OCI-LY1 (cell line): Measurements from ENCODE around the gene MBNL1.

ENCODE experiments used
- H2AFZ ChIP-seq: fragments of 200-600 bp; sonication (generic), shearing (Covaris generic); 2 replicates; pipeline ENCODE4 v1.6.0; 2014; ENCODE audit warnings: antibody characterized with exemption, mild to moderate bottlenecking, low read length
- H3F3A ChIP-seq: fragments of 200-600 bp; sonication (generic), shearing (Covaris generic); 2 replicates; pipeline ENCODE4 v1.6.0; 2014; ENCODE audit warnings: mild to moderate bottlenecking, antibody characterized with exemption, low read length, moderate library complexity; ENCODE audit not compliant: insufficient read depth
- H3K27ac ChIP-seq: fragments of 200-600 bp; sonication (generic); 2 replicates; pipeline ENCODE4 v1.5.1; 2014; ENCODE audit warnings: low read length, mixed run types, mild to moderate bottlenecking, low read depth; ENCODE audit not compliant: poor library complexity, severe bottlenecking
- H3K27me3 ChIP-seq: fragments of 200-600 bp; sonication (generic); 2 replicates; pipeline ENCODE4 v1.6.0; 2014; ENCODE audit warnings: antibody characterized with exemption, mild to moderate bottlenecking, low read length, moderate library complexity; ENCODE audit not compliant: insufficient read depth
- H3K36me3 ChIP-seq: fragments of 200-600 bp; sonication (generic); 2 replicates; pipeline ENCODE4 v1.6.1; 2014; ENCODE audit warnings: mild to moderate bottlenecking, antibody characterized with exemption, low read length, moderate library complexity, mixed read lengths; ENCODE audit not compliant: insufficient read depth
- H3K4me1 ChIP-seq: fragments of 200-600 bp; sonication (generic); 2 replicates; pipeline ENCODE4 v1.5.1; 2014; ENCODE audit warnings: mild to moderate bottlenecking, low read length, moderate library complexity; ENCODE audit not compliant: insufficient read depth, severe bottlenecking
- H3K4me2 ChIP-seq: fragments of 200-600 bp; sonication (generic), shearing (Covaris generic); 2 replicates; pipeline ENCODE4 v1.6.1; 2014; ENCODE audit warnings: low read length
- H3K4me3 ChIP-seq: fragments of 200-600 bp; sonication (generic); 2 replicates; pipeline ENCODE4 v1.5.1; 2014; ENCODE audit warnings: low read length, low read depth, mild to moderate bottlenecking, mixed read lengths; ENCODE audit not compliant: poor library complexity, severe bottlenecking
- H3K79me2 ChIP-seq: fragments of 200-600 bp; shearing (Covaris generic); 2 replicates; pipeline ENCODE4 v1.6.1; 2016; ENCODE audit warnings: mixed run types, low read length, mixed read lengths; ENCODE audit not compliant: insufficient read depth
- H3K9ac ChIP-seq: fragments of 200-600 bp; sonication (generic), shearing (Covaris generic); 2 replicates; pipeline ENCODE4 v1.6.1; 2014; ENCODE audit warnings: mild to moderate bottlenecking, low read length, mixed read lengths
- H3K9me2 ChIP-seq: fragments of 200-600 bp; sonication (generic), shearing (Covaris generic); 2 replicates; pipeline ENCODE4 v1.6.1; 2014; ENCODE audit warnings: low read depth, mild to moderate bottlenecking, low read length, mixed read lengths
- H3K9me3 ChIP-seq: fragments of 200-600 bp; shearing (Covaris generic); 2 replicates; pipeline ENCODE4 v1.6.1; 2014; ENCODE audit warnings: low read length, mixed read lengths
- H4K20me1 ChIP-seq: fragments of 200-600 bp; sonication (generic), shearing (Covaris generic); 2 replicates; pipeline ENCODE4 v1.6.0; 2016; ENCODE audit warnings: mild to moderate bottlenecking, low read length; ENCODE audit not compliant: insufficient read depth
- CTCF ChIP-seq: fragments of 200-600 bp; sonication (generic), shearing (Covaris generic); IDR thresholded peaks from 2 replicates; pipeline ENCODE4 v1.5.1; 2017; ENCODE audit warnings: mild to moderate bottlenecking, antibody characterized with exemption, low read length, moderate library complexity, mixed read lengths
- EZH2 ChIP-seq: fragments of 200-600 bp; sonication (generic), shearing (Covaris generic); IDR thresholded peaks from 2 replicates; pipeline ENCODE4 v1.8.0; 2017; ENCODE audit warnings: borderline replicate concordance, mixed run types, mild to moderate bottlenecking, antibody characterized with exemption, low read length, moderate library complexity, mixed read lengths

Gene MBNL1

GRCh38 chr3:152266221-152266995 lies 2.3 kb upstream of the MBNL1 start:
- H3K27me3 ChIP-seq, result no peaks in the 10 kb centered on the region
- H3K4me3 ChIP-seq, result peak overlapping the region; percentile 88
- H3K9me2 ChIP-seq, result no peaks in the 10 kb centered on the region
- peaks cover 37% of the 10 kb centered on the region for H3K79me2 ChIP-seq
- H3K27ac ChIP-seq, result peak overlapping the region; percentile 96
- H3K9ac ChIP-seq, result peak overlapping the region; percentile 95
- TF ChIP-seq EZH2 (no peak), CTCF (no peak)
- no peaks in the 10 kb centered on the region for H3K9me3 ChIP-seq
- no peaks in the 10 kb centered on the region for H4K20me1 ChIP-seq
- H3K4me2 ChIP-seq, result peak overlapping the region; percentile 80
- no peak overlapping the region for H2AFZ ChIP-seq
- peaks cover 31% of the 10 kb centered on the region for H3K36me3 ChIP-seq
- peaks cover 55% of the 10 kb centered on the region for H3K4me1 ChIP-seq
- no peaks in the 10 kb centered on the region for H3F3A ChIP-seq

GRCh38 chr3:152267831-152268554 lies 736 bp upstream of the MBNL1 start:
- Histone ChIP-seq H4K20me1 (no peaks in the 10 kb centered on the region), H3K27ac (peak overlapping the region; percentile 96), H3K36me3 (peaks cover 29% of the 10 kb centered on the region), H3K9me2 (no peaks in the 10 kb centered on the region), H3K79me2 (peaks cover 53% of the 10 kb centered on the region), H3K4me1 (peaks cover 70% of the 10 kb centered on the region), H3K9ac (peak overlapping the region; percentile 95), H3F3A (no peaks in the 10 kb centered on the region), H3K4me2 (peak overlapping the region; percentile 80), H3K4me3 (peak overlapping the region; percentile 88), H3K27me3 (no peaks in the 10 kb centered on the region), H2AFZ (no peak overlapping the region), H3K9me3 (no peaks in the 10 kb centered on the region)
- no peak for TF ChIP-seq EZH2
- TF ChIP-seq CTCF, result no peak

GRCh38 chr3:152269056-152269830 lies 514 bp downstream of the MBNL1 start:
- H3K27me3 ChIP-seq, result no peaks in the 10 kb centered on the region
- H3K9ac ChIP-seq, result peak overlapping the region; percentile 95
- no peaks in the 10 kb centered on the region for H3K9me2 ChIP-seq
- no peak overlapping the region for H2AFZ ChIP-seq
- H3F3A ChIP-seq, result no peaks in the 10 kb centered on the region
- TF ChIP-seq EZH2 (no peak), CTCF (no peak)
- peaks cover 73% of the 10 kb centered on the region for H3K4me1 ChIP-seq
- H3K4me3 ChIP-seq, result peak overlapping the region; percentile 88
- peaks cover 38% of the 10 kb centered on the region for H3K36me3 ChIP-seq
- peak overlapping the region; percentile 80 for H3K4me2 ChIP-seq
- peaks cover 65% of the 10 kb centered on the region for H3K79me2 ChIP-seq
- H4K20me1 ChIP-seq, result no peaks in the 10 kb centered on the region
- peak overlapping the region; percentile 96 for H3K27ac ChIP-seq
- H3K9me3 ChIP-seq, result no peaks in the 10 kb centered on the region
